IMR-90 (cell line): ENCODE results near the gene CCSER2. TPM values are rescaled to one million over a fixed set of nuclear protein-coding genes. Genes with fewer than 3 reads are reported as not detected.

Experiments
- ATAC-seq: fragments of 200-7000 bp; cut with Tn5 transposase; 2 replicates; pipeline ENCODE4 v1.9.1; 2020; ENCODE audit warnings: low read depth, mild to moderate bottlenecking, moderate library complexity
- BruUV-seq: library from RNA; stranded (reverse); fragments of 400-500 nt; replicated peaks from 2 replicates; lab custom pipeline; 2021; lab: Mats Ljungman, UMichigan
- CTCF ChIA-PET: fragments of 300-600 bp; formaldehyde crosslinking; extraction: SDS; loops from one replicate; lab custom pipeline; 2021; ENCODE audit warnings: antibody characterized with exemption; lab: Yijun Ruan, JAX
- POLR2A ChIA-PET: fragments of 300-600 bp; sonication (Branson Sonifier 250); formaldehyde crosslinking; loops from one replicate; lab custom pipeline; 2022; ENCODE audit warnings: antibody characterized with exemption; ENCODE audit not compliant: unreplicated experiment; lab: Charles Lee
- DNase-seq: peaks from one replicate; pipeline ENCODE4 v3.0.0; 2013
- H2AFZ ChIP-seq: replicated peaks from 2 replicates; pipeline ENCODE3; 2013; ENCODE audit warnings: low read length, mild to moderate bottlenecking; ENCODE audit not compliant: poor library complexity
- H2AK5ac ChIP-seq: 2 replicates; pipeline ENCODE4 v1.6.1; 2013; ENCODE audit warnings: low read depth, low read length, inconsistent platforms
- H2AK9ac ChIP-seq: replicated peaks from 2 replicates; pipeline ENCODE3; 2013; ENCODE audit warnings: mild to moderate bottlenecking, low read depth, low read length, moderate library complexity; ENCODE audit not compliant: poor library complexity
- H2BK120ac ChIP-seq: 2 replicates; pipeline ENCODE4 v1.6.1; 2013; ENCODE audit warnings: low read depth, low read length, inconsistent platforms
- H2BK15ac ChIP-seq: 3 replicates; pipeline ENCODE4 v1.6.1; 2013; ENCODE audit warnings: low read depth, low read length, inconsistent platforms
- H2BK20ac ChIP-seq: 2 replicates; pipeline ENCODE4 v1.6.1; 2013; ENCODE audit warnings: low read depth, mild to moderate bottlenecking, inconsistent platforms, low read length, moderate library complexity
- H2BK5ac ChIP-seq: 2 replicates; pipeline ENCODE4 v1.6.1; 2013; ENCODE audit warnings: mild to moderate bottlenecking, low read depth, low read length, inconsistent platforms; ENCODE audit not compliant: poor library complexity, severe bottlenecking
- H3K14ac ChIP-seq: replicated peaks from 2 replicates; pipeline ENCODE4 v1.6.1; 2013; ENCODE audit warnings: low read depth, low read length, inconsistent platforms
- H3K18ac ChIP-seq: 2 replicates; pipeline ENCODE4 v1.6.1; 2013; ENCODE audit warnings: low read depth, low read length, control low read depth
- H3K23ac ChIP-seq: 2 replicates; pipeline ENCODE4 v1.6.1; 2013; ENCODE audit warnings: low read depth, low read length, inconsistent platforms
- H3K27ac ChIP-seq: 2 replicates; pipeline ENCODE4 v1.5.1; 2013; ENCODE audit warnings: mild to moderate bottlenecking, control low read depth, low read length; ENCODE audit not compliant: insufficient read depth
- H3K27me3 ChIP-seq: 2 replicates; pipeline ENCODE4 v1.6.1; 2013; ENCODE audit warnings: low read length; ENCODE audit not compliant: control insufficient read depth, insufficient read depth
- H3K36me3 ChIP-seq: 2 replicates; pipeline ENCODE4 v1.6.1; 2013; ENCODE audit warnings: low read length, mixed read lengths; ENCODE audit not compliant: control insufficient read depth, insufficient read depth
- H3K4ac ChIP-seq: 2 replicates; pipeline ENCODE4 v1.6.1; 2013; ENCODE audit warnings: low read depth, low read length, inconsistent platforms
- H3K4me1 ChIP-seq: 2 replicates; pipeline ENCODE4 v1.6.1; 2013; ENCODE audit warnings: low read length, mixed read lengths; ENCODE audit not compliant: control insufficient read depth, insufficient read depth
- H3K4me2 ChIP-seq: 2 replicates; pipeline ENCODE4 v1.6.1; 2013; ENCODE audit warnings: low read depth, mild to moderate bottlenecking, control low read depth, low read length, moderate library complexity
- H3K4me3 ChIP-seq: 2 replicates; pipeline ENCODE4 v1.5.1; 2013; ENCODE audit warnings: low read depth, mild to moderate bottlenecking, control low read depth, low read length, moderate library complexity; ENCODE audit not compliant: insufficient read depth
- H3K56ac ChIP-seq: 2 replicates; pipeline ENCODE4 v1.6.1; 2013; ENCODE audit warnings: low read length, inconsistent platforms; ENCODE audit not compliant: insufficient read depth; ENCODE audit errors: extremely low read depth
- H3K79me1 ChIP-seq, 2 experiments: 2 replicates each; pipeline ENCODE4 v1.6.1; 2013; ENCODE audit warnings: low read length in 2 of 2, inconsistent platforms in 1 of 2, low read depth in 1 of 2
- H3K9ac ChIP-seq: 2 replicates; pipeline ENCODE4 v1.6.1; 2013; ENCODE audit warnings: low read depth, low read length, control low read depth
- H3K9me1 ChIP-seq: 2 replicates; pipeline ENCODE4 v1.6.1; 2013; ENCODE audit warnings: low read length, inconsistent platforms; ENCODE audit not compliant: insufficient read depth
- H3K9me3 ChIP-seq: 2 replicates; pipeline ENCODE4 v1.6.1; 2013; ENCODE audit warnings: low read length; ENCODE audit not compliant: control insufficient read depth, insufficient read depth
- H4K20me1 ChIP-seq: 2 replicates; pipeline ENCODE4 v1.6.1; 2013; ENCODE audit warnings: low read length, inconsistent platforms; ENCODE audit not compliant: insufficient read depth
- H4K5ac ChIP-seq: 2 replicates; pipeline ENCODE4 v1.6.1; 2013; ENCODE audit warnings: mild to moderate bottlenecking, low read depth, low read length, control low read depth
- H4K8ac ChIP-seq, 2 experiments: 2 replicates each; pipeline ENCODE4 v1.6.1; 2013; ENCODE audit warnings: low read depth in 2 of 2, low read length in 2 of 2, control low read depth in 1 of 2, inconsistent platforms in 1 of 2
- H4K91ac ChIP-seq: 2 replicates; pipeline ENCODE4 v1.6.1; 2013; ENCODE audit warnings: low read depth, low read length, inconsistent platforms; ENCODE audit not compliant: insufficient read depth
- MXI1 ChIP-seq: IDR thresholded peaks from 2 replicates; pipeline ENCODE4 v1.6.1; 2012; ENCODE audit warnings: low read depth, mild to moderate bottlenecking, low read length, moderate library complexity, borderline replicate concordance
- RCOR1 ChIP-seq: IDR thresholded peaks from 2 replicates; pipeline ENCODE4 v1.6.1; 2012; ENCODE audit warnings: mild to moderate bottlenecking, low read length, improper control_type of control experiment; ENCODE audit not compliant: insufficient replicate concordance
- SMC3 ChIP-seq: fragments of 150-350 bp; IDR thresholded peaks from 2 replicates; pipeline ENCODE4 v1.6.1; 2016; ENCODE audit warnings: low read depth, mild to moderate bottlenecking, antibody characterized with exemption, low read length, moderate library complexity
- WGBS, 2 experiments: methylation state at CpG; one replicate each; pipeline versions ENCODE4 v1.1.5 to v1.1.7; 2013; ENCODE audit warnings: missing lambda C conversion rate in 2 of 2; ENCODE audit not compliant: insufficient read length in 1 of 2; ENCODE audit errors: extremely low coverage in 2 of 2; 5-methylcytosine and 5-hydroxymethylcytosine counted together
- dilution Hi-C: fragments of 300-500 bp; cut with HindIII; formaldehyde crosslinking; loops from one replicate; pipeline ENCODE4 v1.14.3; 2018; ENCODE audit warnings: low sequenced_read_pairs; ENCODE audit not compliant: unreplicated experiment
- in situ Hi-C: fragments of 300-500 bp; cut with MboI; formaldehyde crosslinking; loops from 3 replicates; pipeline ENCODE4 v1.14.3; 2019; ENCODE audit warnings: low sequenced_read_pairs, inconsistent platforms, mixed read lengths
- intact Hi-C: fragments of 100-400 bp; cut with micrococcal nuclease; formaldehyde crosslinking; loops from 2 replicates; pipeline ENCODE4 v1.10.0; 2022
- polyA plus RNA-seq, 3 experiments: library from polyadenylated mRNA; depleted of rRNA; stranded (reverse); fragments of >200 nt; gene quantifications; 2 replicates each; pipeline ENCODE4 v1.2.3, GENCODE V29; 2012; ENCODE audit warnings: low replicate concordance in 1 of 3
- total RNA-seq: library from RNA; depleted of rRNA; stranded (reverse); fragments of >200 nt; gene quantifications from 2 replicates; pipeline ENCODE4 v1.2.3, GENCODE V29; 2012
- TF ChIP-seq, protein P1 (sequence below): fragments of 150-350 bp; IDR thresholded peaks from 2 replicates; pipeline ENCODE4 v1.6.1; 2017; ENCODE audit warnings: mild to moderate bottlenecking, antibody characterized with exemption, low read length, low read depth
- TF ChIP-seq, protein P2 (sequence below): fragments of 150-350 bp; IDR thresholded peaks from 2 replicates; pipeline ENCODE4 v1.6.1; 2016; ENCODE audit warnings: low read depth, mild to moderate bottlenecking, low read length, moderate library complexity, borderline replicate concordance

Gene CCSER2
- total and polyA plus RNA-seq, 2 of the 4 experiments (the other 2 are of a cell fraction): 20.4 to 31.7 TPM

DNA sequence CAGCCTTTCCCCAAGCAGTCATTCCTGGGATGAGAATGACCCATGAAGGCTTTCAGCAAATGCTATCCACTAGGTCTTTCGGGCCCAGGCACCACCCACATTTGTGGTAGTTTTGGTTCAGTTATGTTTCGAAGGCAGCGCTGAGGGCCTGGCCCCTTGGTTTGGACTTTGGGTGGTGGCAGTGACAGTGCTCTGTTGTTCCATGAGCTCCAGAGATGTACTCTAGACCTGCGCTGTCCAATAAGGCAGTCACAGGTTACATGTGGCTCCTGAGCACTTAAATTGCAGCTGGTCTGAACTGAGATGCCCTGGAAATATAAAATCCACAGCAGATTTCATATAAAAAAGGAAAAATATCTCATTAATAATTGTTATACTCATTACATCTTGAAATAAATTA is 209.6 kb downstream of the CCSER2 start:
- Histone ChIP-seq H3K4me1 (peaks cover 8% of the 10 kb centered on the region), H2AK5ac (peak overlapping the region; percentile 64; the same call in 1 of the 2 replicates), H2BK20ac (peak overlapping the region; percentile 49; the same call in 1 of the 2 replicates), H3K9me3 (no peaks in the 10 kb centered on the region), H3K79me1 (no peaks in the 10 kb centered on the region), H3K4ac (0 out of 2 replicates have a peak overlapping the region, but pooled peaks have one; percentile 22), H2AK9ac (no peak overlapping the region), H4K5ac (no peak overlapping the region), H3K27me3 (no peaks in the 10 kb centered on the region), H2AFZ (no peak overlapping the region), H2BK120ac (peak overlapping the region; percentile 49; the same call in 1 of the 2 replicates), H3K23ac (no peak overlapping the region), H3K4me3 (no peak overlapping the region), H3K36me3 (no peaks in the 10 kb centered on the region), H3K27ac (no peak overlapping the region), H3K9ac (no peak overlapping the region), H3K14ac (no peak overlapping the region), H3K4me2 (no peak overlapping the region), H3K56ac (no peak overlapping the region), H3K9me1 (peaks cover 2% of the 10 kb centered on the region; the same call in 1 of the 2 replicates), H2BK15ac (no peak overlapping the region), H2BK5ac (no peak overlapping the region), H4K91ac (no peak overlapping the region), H3K18ac (no peak overlapping the region), H4K8ac (no peak overlapping the region), H4K20me1 (no peaks in the 10 kb centered on the region)
- in situ Hi-C loops (loop anchor here (10.0 kb wide), 1 partner anchor 393 kb away; no protein-coding TSS in a partner anchor), dilution Hi-C loops (no loop called here), intact Hi-C loops (no loop called here)
- CTCF ChIA-PET: interaction anchor here (0.6 to 4.5 kb wide), 12 partner anchors 10 to 390 kb away, joined by 3 to 54 read pairs (median 6); no protein-coding TSS in a partner anchor
- no TSS peak for BruUV-seq
- no CpG with 5 or more reads among the region's 4 CpGs for WGBS, 2 experiments
- POLR2A ChIA-PET: no interaction called here
- no peak for TF ChIP-seq SMC3
- TF ChIP-seq MXI1: no peak
- TF ChIP-seq RCOR1: no peak
- TF ChIP-seq, protein P1, sequence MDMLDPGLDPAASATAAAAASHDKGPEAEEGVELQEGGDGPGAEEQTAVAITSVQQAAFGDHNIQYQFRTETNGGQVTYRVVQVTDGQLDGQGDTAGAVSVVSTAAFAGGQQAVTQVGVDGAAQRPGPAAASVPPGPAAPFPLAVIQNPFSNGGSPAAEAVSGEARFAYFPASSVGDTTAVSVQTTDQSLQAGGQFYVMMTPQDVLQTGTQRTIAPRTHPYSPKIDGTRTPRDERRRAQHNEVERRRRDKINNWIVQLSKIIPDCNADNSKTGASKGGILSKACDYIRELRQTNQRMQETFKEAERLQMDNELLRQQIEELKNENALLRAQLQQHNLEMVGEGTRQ: no peak
- TF ChIP-seq, protein P2, sequence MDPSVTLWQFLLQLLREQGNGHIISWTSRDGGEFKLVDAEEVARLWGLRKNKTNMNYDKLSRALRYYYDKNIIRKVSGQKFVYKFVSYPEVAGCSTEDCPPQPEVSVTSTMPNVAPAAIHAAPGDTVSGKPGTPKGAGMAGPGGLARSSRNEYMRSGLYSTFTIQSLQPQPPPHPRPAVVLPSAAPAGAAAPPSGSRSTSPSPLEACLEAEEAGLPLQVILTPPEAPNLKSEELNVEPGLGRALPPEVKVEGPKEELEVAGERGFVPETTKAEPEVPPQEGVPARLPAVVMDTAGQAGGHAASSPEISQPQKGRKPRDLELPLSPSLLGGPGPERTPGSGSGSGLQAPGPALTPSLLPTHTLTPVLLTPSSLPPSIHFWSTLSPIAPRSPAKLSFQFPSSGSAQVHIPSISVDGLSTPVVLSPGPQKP: no peak
- DNase-seq (no peak), ATAC-seq (no peak)
